K562 (cell line): Measurements from ENCODE around the gene APPBP2. TPM values are rescaled to one million over a fixed set of nuclear protein-coding genes. Genes with fewer than 3 reads are reported as not detected.

ENCODE experiments used
- ATAC-seq: fragments of 200-7000 bp; cut with Tn5 transposase; 3 replicates; pipeline ENCODE4 v1.9.1; 2020; ENCODE audit warnings: moderate library complexity
- BruUV-seq: library from RNA; stranded (reverse); fragments of 400-500 nt; replicated peaks from 2 replicates; lab custom pipeline; 2021; lab: Mats Ljungman, UMichigan
- CTCF ChIA-PET: fragments of 300-600 bp; formaldehyde crosslinking; extraction: SDS; loops from one replicate; lab custom pipeline; 2021; ENCODE audit warnings: low intra/inter-chr PET ratio; lab: Yijun Ruan, JAX
- POLR2A ChIA-PET: fragments of 300-600, 350-650 bp; sonication (Branson Sonifier 250); formaldehyde crosslinking; extraction: SDS; loops from one replicate; lab custom pipeline; 2021; ENCODE audit warnings: antibody characterized with exemption, inconsistent platforms; lab: Yijun Ruan, JAX
- DNase-seq, 4 experiments: peaks; one replicate each; pipeline versions ENCODE4 v3.0.0 to v3.0.0-alpha.2; 2011 to 2018; ENCODE audit warnings: low spot score in 3 of 4, mixed read lengths in 3 of 4; ENCODE audit errors: extremely low read depth in 1 of 4
- FAIRE-seq: peaks from 2 replicates; lab custom pipeline; 2011; peaks lifted over from hg19 to GRCh38; lab: Jason Lieb, UNC
- H2AFZ ChIP-seq: 2 replicates; pipeline ENCODE4 v1.6.0; 2011; ENCODE audit warnings: low read depth, low read length, control low read depth, inconsistent platforms
- H3K27ac ChIP-seq: fragments of 200-600 bp; 3 replicates; pipeline ENCODE4 v1.8.0; 2011; ENCODE audit warnings: low read depth, mild to moderate bottlenecking, control low read depth, inconsistent platforms, low read length, moderate library complexity, mixed read lengths; ENCODE audit errors: extremely low read depth
- H3K27me3 ChIP-seq, 2 experiments: fragments of 300-600 bp in 1 of 2; 2 replicates in 1 of 2; 3 replicates in 1 of 2; pipeline versions ENCODE4 v1.6.0 to v1.8.0; 2011; ENCODE audit warnings: inconsistent platforms in 2 of 2, low read length in 2 of 2, mild to moderate bottlenecking in 1 of 2, mixed read lengths in 1 of 2, moderate library complexity in 1 of 2; ENCODE audit not compliant: control insufficient read depth in 2 of 2, insufficient read depth in 2 of 2
- H3K36me3 ChIP-seq: fragments of 300-600 bp; 3 replicates; pipeline ENCODE4 v1.8.0; 2011; ENCODE audit warnings: mild to moderate bottlenecking, low read length, inconsistent platforms; ENCODE audit not compliant: control insufficient read depth, insufficient read depth
- H3K4me1 ChIP-seq, 2 experiments: fragments of 200-600 bp in 1 of 2; replicated peaks in 1 of 2; 2 replicates in 1 of 2; 3 replicates in 1 of 2; pipeline versions ENCODE4 v1.5.1 to v1.8.0; 2011; ENCODE audit warnings: inconsistent platforms in 2 of 2, low read length in 2 of 2, mild to moderate bottlenecking in 1 of 2, mixed read lengths in 1 of 2, moderate library complexity in 1 of 2; ENCODE audit not compliant: control insufficient read depth in 2 of 2, insufficient read depth in 2 of 2
- H3K4me2 ChIP-seq: 2 replicates; pipeline ENCODE4 v1.6.1; 2011; ENCODE audit warnings: low read length, control low read depth, inconsistent platforms, mixed read lengths; ENCODE audit not compliant: insufficient read depth
- H3K4me3 ChIP-seq: fragments of 200-600 bp; sonication (generic), shearing (Covaris generic); 2 replicates; pipeline ENCODE4 v1.5.1; 2016; ENCODE audit warnings: control low read depth, inconsistent platforms
- H3K79me2 ChIP-seq: fragments of 200-600 bp; 3 replicates; pipeline ENCODE4 v1.8.0; 2011; ENCODE audit warnings: low read length, inconsistent platforms; ENCODE audit not compliant: control insufficient read depth, insufficient read depth
- H3K9ac ChIP-seq, 2 experiments: 2 replicates each; pipeline versions ENCODE4 v1.6.0 to v1.6.1; 2011; ENCODE audit warnings: low read depth in 2 of 2, low read length in 2 of 2, control low read depth in 1 of 2, inconsistent platforms in 1 of 2, mild to moderate bottlenecking in 1 of 2, mixed read lengths in 1 of 2; ENCODE audit not compliant: insufficient read depth in 1 of 2
- H3K9me1 ChIP-seq: one replicate; pipeline ENCODE4 v1.6.0; 2011; ENCODE audit warnings: inconsistent platforms, mild to moderate bottlenecking, low read length, moderate library complexity; ENCODE audit not compliant: control insufficient read depth, insufficient read depth
- H3K9me3 ChIP-seq: replicated peaks from 2 replicates; pipeline ENCODE4 v1.5.1; 2011; ENCODE audit warnings: low read depth, low read length, inconsistent platforms; ENCODE audit not compliant: control insufficient read depth, insufficient read depth
- H4K20me1 ChIP-seq: replicated peaks from 2 replicates; pipeline ENCODE4 v1.6.1; 2011; ENCODE audit warnings: low read length, inconsistent platforms, mixed read lengths; ENCODE audit not compliant: control insufficient read depth, insufficient read depth
- EP300 ChIP-seq: IDR thresholded peaks from 2 replicates; pipeline ENCODE4 v1.6.1; 2012; ENCODE audit warnings: low read length, improper control_type of control experiment
- EWSR1 ChIP-seq: fragments of 450-650 bp; IDR thresholded peaks from 2 replicates; pipeline ENCODE4 v1.6.1; 2018; ENCODE audit warnings: borderline replicate concordance, mild to moderate bottlenecking, low read depth, moderate library complexity; ENCODE audit not compliant: partially characterized antibody
- L3MBTL2 ChIP-seq: fragments of 450-650 bp; IDR thresholded peaks from 2 replicates; pipeline ENCODE4 v1.6.1; 2016; ENCODE audit warnings: mild to moderate bottlenecking, moderate library complexity
- MEF2A ChIP-seq: IDR thresholded peaks from 2 replicates; pipeline ENCODE4 v1.6.1; 2011; ENCODE audit warnings: low read depth, mild to moderate bottlenecking, low read length, moderate library complexity; ENCODE audit not compliant: control insufficient read depth
- NFE2L1 ChIP-seq: fragments of 450-650 bp; IDR thresholded peaks from 2 replicates; pipeline ENCODE4 v1.6.1; 2016; ENCODE audit warnings: missing genetic modification characterization, low read depth, mild to moderate bottlenecking, missing compliant biosample characterization, moderate library complexity, borderline replicate concordance
- PCBP1 ChIP-seq: fragments of 200-400 bp; formaldehyde crosslinking; IDR thresholded peaks from 2 replicates; pipeline ENCODE4 v1.6.1; 2018; ENCODE audit warnings: mild to moderate bottlenecking, low read depth, low read length; ENCODE audit not compliant: poor library complexity, severe bottlenecking
- ZC3H11A ChIP-seq: IDR thresholded peaks from 2 replicates; pipeline ENCODE4 v1.6.1; 2012; ENCODE audit warnings: low read depth, low read length, improper control_type of control experiment
- ZKSCAN1 ChIP-seq: fragments of 150-350 bp; IDR thresholded peaks from 2 replicates; pipeline ENCODE4 v1.6.1; 2016; ENCODE audit warnings: low read depth, low read length
- ZNF12 ChIP-seq: sonication (generic); formaldehyde crosslinking; IDR thresholded peaks from 2 replicates; pipeline ENCODE4 v1.4.0; 2020; ENCODE audit warnings: mild to moderate bottlenecking, missing genetic modification reagents
- ZNF282 ChIP-seq: sonication (generic); formaldehyde crosslinking; IDR thresholded peaks from 2 replicates; pipeline ENCODE4 v1.8.1; 2023; ENCODE audit warnings: missing genetic modification reagents
- ZNF561 ChIP-seq: fragments of 450-650 bp; formaldehyde crosslinking; conservative IDR thresholded peaks from 2 replicates; pipeline ENCODE4 v1.4.0; 2020; ENCODE audit warnings: mild to moderate bottlenecking, moderate library complexity
- WGBS: fragments of 100-300 bp; shearing (Covaris generic); methylation state at CpG from one replicate; pipeline ENCODE4 v1.1.6; 2016; ENCODE audit warnings: low coverage, mixed read lengths; ENCODE audit not compliant: insufficient coverage; ENCODE audit errors: missing lambda C conversion rate; 5-methylcytosine and 5-hydroxymethylcytosine counted together
- in situ Hi-C: fragments of 300-500 bp; cut with MboI; formaldehyde crosslinking; loops from 4 replicates; pipeline ENCODE4 v1.15.0; 2018; ENCODE audit warnings: inconsistent platforms, mixed read lengths
- intact Hi-C: fragments of 100-400 bp; cut with micrococcal nuclease; formaldehyde crosslinking; loops from 2 replicates; pipeline ENCODE4 v1.14.2; 2022
- polyA plus RNA-seq, 8 experiments: library from polyadenylated mRNA; depleted of rRNA in 4 of 8; stranded (reverse) in 5 of 8; unstranded in 3 of 8; fragments of >200 nt; fragmentation: Nextera tagmentation in 2 of 8; fragmentation: Illumina TruSeq in 1 of 8; extraction: Ambion mirVana in 2 of 8; extraction: Trizol in 1 of 8; gene quantifications; 2 replicates each; pipeline versions ENCODE4 v1.2.1 to v1.2.3, GENCODE V29; 2011 to 2014; ENCODE audit warnings: inconsistent platforms in 1 of 8, missing spikeins in 1 of 8
- total RNA-seq, 7 experiments: library from RNA; depleted of rRNA in 6 of 7; stranded (reverse); fragments of >200 nt in 6 of 7; fragmentation: Illumina TruSeq in 2 of 7; extraction: Trizol in 2 of 7; gene quantifications; 2 replicates each; pipeline versions ENCODE4 v1.2.1 to v1.2.3, GENCODE V29; 2011 to 2021; ENCODE audit warnings: low replicate concordance in 1 of 7
- TF ChIP-seq, protein P1 (sequence below), 2 experiments: fragments of 450-650 bp in 1 of 2; sonication (generic) in 1 of 2; formaldehyde crosslinking in 1 of 2; IDR thresholded peaks in 1 of 2; conservative IDR thresholded peaks in 1 of 2; 2 replicates each; pipeline versions ENCODE4 v1.6.1 to v1.8.1; 2016 to 2023; ENCODE audit warnings: mild to moderate bottlenecking in 2 of 2, moderate library complexity in 2 of 2, inconsistent platforms in 1 of 2, missing genetic modification reagents in 1 of 2

APPBP2 gene
- total and polyA plus RNA-seq, 9 of the 15 experiments (the other 6 are each of a cell fraction or from before 2014, with no cell fraction given), result 2.7 to 16.8 (median 6.9) TPM

GRCh38 chr17:60461584-60461983 is 64.5 kb downstream of the APPBP2 start:
- no peak overlapping the region for H2AFZ ChIP-seq
- 80% methylated on average over 1 of the region's 1 CpG for WGBS
- no peaks in the 10 kb centered on the region for H3K9me1 ChIP-seq
- no peak overlapping the region for H3K4me3 ChIP-seq
- no peak overlapping the region for H3K4me2 ChIP-seq
- ATAC-seq (no peak), FAIRE-seq (no peak), DNase-seq (no peak)
- CTCF ChIA-PET, result no interaction called here
- intact Hi-C loops, result no loop called here
- in situ Hi-C loops, result no loop called here
- no TSS peak for BruUV-seq
- no peaks in the 10 kb centered on the region for H3K4me1 ChIP-seq
- TF ChIP-seq, protein P1, sequence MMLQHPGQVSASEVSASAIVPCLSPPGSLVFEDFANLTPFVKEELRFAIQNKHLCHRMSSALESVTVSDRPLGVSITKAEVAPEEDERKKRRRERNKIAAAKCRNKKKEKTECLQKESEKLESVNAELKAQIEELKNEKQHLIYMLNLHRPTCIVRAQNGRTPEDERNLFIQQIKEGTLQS (IDR thresholded peaks at IDR 0.05), result peak; percentile 19; the same call in 1 of the 2 replicates
- TF ChIP-seq, protein P1 (CRISPR knock-in tag; conservative IDR thresholded peaks at IDR 0.05), result no peak
- TF ChIP-seq MEF2A, result no peak
- H3K9ac ChIP-seq, result no peak overlapping the region
- H4K20me1 ChIP-seq, result no peaks in the 10 kb centered on the region
- no peaks in the 10 kb centered on the region for H3K9me3 ChIP-seq
- POLR2A ChIA-PET, result no interaction called here
- H3K36me3 ChIP-seq, result peaks cover 29% of the 10 kb centered on the region; the same call in 2 of the 3 replicates
- no peaks in the 10 kb centered on the region for H3K27me3 ChIP-seq
- H3K27ac ChIP-seq, result no peak overlapping the region
- H3K79me2 ChIP-seq, result no peaks in the 10 kb centered on the region

DNA sequence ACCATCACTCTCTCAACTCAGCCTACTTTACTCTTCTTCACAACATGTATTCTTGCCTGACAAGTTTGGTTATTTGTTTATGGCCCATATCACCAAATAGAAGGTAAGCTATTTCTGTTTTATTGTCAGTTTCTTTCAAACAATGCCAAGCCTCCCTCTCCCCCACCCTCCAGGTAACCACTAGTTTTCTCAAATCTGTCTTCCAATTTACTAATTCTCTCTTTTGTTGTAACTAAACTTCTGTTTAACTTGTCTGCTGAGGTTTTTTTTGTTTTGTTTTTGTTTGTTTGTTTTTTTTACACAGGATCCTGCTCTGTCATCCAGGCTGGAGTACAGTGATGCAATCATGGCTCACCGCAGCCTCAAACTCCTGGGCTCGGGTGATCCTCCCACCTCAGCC is 68.9 kb downstream of the APPBP2 start:
- ATAC-seq (no peak), FAIRE-seq (peak; percentile 23), DNase-seq (no peak)
- no peaks in the 10 kb centered on the region for H3K9me1 ChIP-seq
- H2AFZ ChIP-seq, result no peak overlapping the region
- no peaks in the 10 kb centered on the region for H3K4me1 ChIP-seq
- 93% methylated on average over 2 of the region's 2 CpGs for WGBS
- H3K27me3 ChIP-seq, result no peaks in the 10 kb centered on the region
- H3K79me2 ChIP-seq, result no peaks in the 10 kb centered on the region
- no peak overlapping the region for H3K4me2 ChIP-seq
- POLR2A ChIA-PET, result no interaction called here
- H3K36me3 ChIP-seq, result peaks cover 24% of the 10 kb centered on the region; the same call in 2 of the 3 replicates
- no TSS peak for BruUV-seq
- in situ Hi-C loops, result no loop called here
- intact Hi-C loops, result no loop called here
- H3K27ac ChIP-seq, result no peak overlapping the region
- CTCF ChIA-PET, result no interaction called here
- no peaks in the 10 kb centered on the region for H3K9me3 ChIP-seq
- H3K4me3 ChIP-seq, result no peak overlapping the region
- H4K20me1 ChIP-seq, result no peaks in the 10 kb centered on the region
- no peak overlapping the region for H3K9ac ChIP-seq
- TF ChIP-seq NFE2L1 (tag) (no peak), EP300 (no peak), ZNF561 (CRISPR knock-in tag) (no peak), ZNF282 (CRISPR knock-in tag) (no peak), ZC3H11A (no peak), ZKSCAN1 (no peak), PCBP1 (no peak), L3MBTL2 (no peak), EWSR1 (peak; percentile 40), ZNF12 (CRISPR knock-in tag) (no peak)
